Left renal pelvis (tissue), 4 donors: Measurements from ENCODE around the gene MYBPC1. TPM values are rescaled to one million over a fixed set of nuclear protein-coding genes. Genes with fewer than 3 reads are reported as not detected.
A peak's percentile ranks its signal among the peaks of the same experiment; 100 is the strongest.

Experiments
- DNase-seq, 4 donors: peaks; one replicate each; pipeline ENCODE4 v3.0.0-alpha.2; 2013; ENCODE audit warnings: low read depth in 4 of 4, low spot score in 3 of 4
- polyA plus RNA-seq, 4 donors: library from polyadenylated mRNA; unstranded; fragments of 120-200 nt; gene quantifications; one replicate each; pipeline ENCODE4 v1.2.1, GENCODE V29; 2013; ENCODE audit not compliant: insufficient read length in 4 of 4

Gene MYBPC1
- polyA plus RNA-seq, 4 donors, result 0.11 to 0.21 TPM; not detected in 2

- DNase-seq, result no peak
Observed at GRCh38 chr12:101690544-101691098, 95.8 kb downstream of the MYBPC1 start.

DNA sequence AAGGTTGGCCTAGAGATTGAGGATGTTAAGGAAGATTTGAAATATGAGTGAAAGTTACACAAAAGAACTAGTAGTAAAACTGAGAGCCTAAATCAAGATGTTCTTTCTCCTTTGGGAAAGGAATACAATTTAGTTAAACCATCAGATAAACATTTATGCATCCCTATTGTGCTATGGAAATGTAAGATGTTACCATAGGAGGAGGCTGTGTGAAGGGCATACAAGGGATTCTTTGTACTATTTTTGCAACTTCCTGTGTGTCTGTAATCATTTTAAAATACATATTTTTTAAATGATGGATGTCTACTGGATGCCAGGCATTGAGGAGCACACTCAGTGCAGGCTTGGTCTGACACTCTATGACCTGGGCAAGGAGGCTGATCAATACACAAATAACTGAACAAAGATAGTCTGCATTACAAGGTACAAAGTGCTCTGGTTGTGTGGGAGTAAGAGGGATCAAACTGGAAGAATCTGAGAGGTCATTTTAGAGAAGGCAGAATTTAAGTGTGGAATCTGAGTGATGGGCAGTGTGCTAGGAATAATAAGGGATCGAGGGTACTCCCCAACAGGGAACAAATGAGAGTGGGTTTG, 96.8 kb downstream of the MYBPC1 start:
- no peak for DNase-seq

GRCh38 chr12:101694297-101694848, 99.6 kb downstream of the MYBPC1 start:
- DNase-seq, result no peak

GRCh38 chr12:101694986-101695385, 100.2 kb downstream of the MYBPC1 start:
- no peak for DNase-seq

DNA sequence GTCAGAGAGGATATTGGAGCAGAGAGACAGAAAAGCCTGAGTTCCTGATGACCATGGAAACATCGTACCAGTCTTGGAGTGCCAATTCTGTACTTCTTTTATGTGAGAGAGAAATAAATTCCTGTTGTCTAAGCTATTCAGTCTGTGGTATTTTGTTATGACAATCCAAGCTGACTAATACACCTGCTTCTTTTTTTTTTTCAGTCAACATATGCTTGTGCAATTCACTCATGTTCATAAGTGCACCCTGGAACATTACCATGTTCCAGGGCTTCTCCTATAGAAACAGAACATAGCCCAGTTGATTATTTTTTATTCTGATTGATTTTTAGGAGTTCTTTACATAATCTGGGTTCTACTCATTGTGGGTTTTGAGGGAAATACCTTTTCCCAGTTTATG, 100.9 kb downstream of the MYBPC1 start:
- no peak for DNase-seq

DNA sequence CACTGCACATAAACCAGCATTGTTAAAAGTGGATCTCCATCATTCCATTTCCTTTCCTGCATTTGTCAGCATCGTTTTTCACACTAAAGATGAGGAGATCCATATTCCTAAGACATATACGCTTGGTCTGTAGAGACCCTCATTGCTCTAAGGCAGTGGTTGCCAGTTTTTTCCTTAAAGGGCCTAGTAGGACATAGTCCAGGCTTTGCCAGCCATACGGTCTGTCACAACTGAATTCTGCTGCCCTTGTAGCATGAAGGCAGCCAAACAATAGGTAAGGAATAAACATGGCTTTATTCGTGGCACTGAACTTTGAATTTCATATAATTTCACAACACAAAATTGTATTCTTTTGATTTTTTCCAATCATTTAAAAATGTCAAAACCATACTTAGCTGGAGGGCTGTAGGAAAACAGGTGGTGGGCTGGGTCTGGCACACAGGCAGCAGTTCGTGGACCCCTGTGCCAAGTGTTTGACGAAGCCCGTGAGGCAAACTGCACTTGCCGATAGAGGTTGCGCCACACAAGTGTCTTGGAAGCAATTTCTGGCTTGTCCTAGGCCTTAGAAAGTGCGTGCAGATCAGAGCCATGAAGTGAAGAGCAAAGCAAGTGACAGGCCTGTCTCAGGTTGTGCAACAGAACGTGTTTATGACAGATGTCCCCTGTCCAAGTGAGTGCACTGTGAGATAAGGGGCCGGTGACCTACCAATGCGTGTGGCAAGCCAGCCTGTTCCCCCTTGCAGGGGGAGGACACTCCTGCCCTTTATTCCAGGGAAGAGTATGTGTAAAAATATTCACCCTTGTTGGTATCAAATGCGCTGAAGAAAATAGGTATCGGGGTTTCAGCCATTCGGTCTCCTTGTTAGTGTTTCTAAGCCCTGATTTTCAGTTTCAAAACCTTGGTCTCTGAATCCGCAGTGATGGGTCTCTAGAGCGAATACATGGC, 101.8 kb downstream of the MYBPC1 start:
- no peak for DNase-seq

DNA sequence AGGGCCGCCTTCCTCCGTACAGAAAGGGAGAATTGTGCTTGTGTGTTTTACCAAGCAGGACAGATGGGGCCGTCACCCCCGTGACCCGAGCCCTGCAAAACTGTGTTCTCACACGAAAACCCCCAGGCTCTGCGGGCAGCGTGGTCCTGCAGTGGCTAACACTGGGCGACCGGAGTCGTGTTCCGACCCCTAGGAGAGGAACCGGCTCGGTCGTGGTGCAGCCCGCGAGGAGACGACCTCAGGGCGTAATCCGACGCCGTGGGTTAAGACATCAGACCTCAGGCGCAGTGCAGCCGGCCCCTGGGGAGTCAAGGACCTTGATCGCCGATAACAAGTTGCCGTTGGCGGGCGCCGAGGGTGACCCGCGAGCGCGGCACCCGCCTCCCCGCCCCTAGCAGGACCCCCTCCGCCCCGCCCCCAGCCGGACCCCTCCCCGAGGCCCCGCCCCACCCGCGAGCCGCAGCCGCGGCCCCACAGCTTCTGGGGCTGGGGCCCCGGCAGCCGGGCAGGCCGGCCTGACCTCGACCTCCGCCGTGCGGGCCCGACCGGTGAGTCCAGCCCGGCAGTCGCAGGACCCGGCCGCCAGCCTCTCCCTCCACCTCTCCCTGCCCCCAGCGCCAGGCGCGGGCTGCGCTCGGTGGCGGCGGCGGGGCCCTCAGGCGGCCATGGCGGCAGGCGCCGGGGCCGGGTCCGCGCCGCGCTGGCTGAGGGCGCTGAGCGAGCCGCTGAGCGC, 102.6 kb downstream of the MYBPC1 start, which contains the start of gene CHPT1:
Gene CHPT1, plus strand, starts transcription at position 444 of the 733 bp plus-strand sequence. Its CDS starts 222 bp downstream, at position 666.
- DNase-seq, result peak in 3 of 4 donors; percentile 32 to 33 (median 33)

DNA sequence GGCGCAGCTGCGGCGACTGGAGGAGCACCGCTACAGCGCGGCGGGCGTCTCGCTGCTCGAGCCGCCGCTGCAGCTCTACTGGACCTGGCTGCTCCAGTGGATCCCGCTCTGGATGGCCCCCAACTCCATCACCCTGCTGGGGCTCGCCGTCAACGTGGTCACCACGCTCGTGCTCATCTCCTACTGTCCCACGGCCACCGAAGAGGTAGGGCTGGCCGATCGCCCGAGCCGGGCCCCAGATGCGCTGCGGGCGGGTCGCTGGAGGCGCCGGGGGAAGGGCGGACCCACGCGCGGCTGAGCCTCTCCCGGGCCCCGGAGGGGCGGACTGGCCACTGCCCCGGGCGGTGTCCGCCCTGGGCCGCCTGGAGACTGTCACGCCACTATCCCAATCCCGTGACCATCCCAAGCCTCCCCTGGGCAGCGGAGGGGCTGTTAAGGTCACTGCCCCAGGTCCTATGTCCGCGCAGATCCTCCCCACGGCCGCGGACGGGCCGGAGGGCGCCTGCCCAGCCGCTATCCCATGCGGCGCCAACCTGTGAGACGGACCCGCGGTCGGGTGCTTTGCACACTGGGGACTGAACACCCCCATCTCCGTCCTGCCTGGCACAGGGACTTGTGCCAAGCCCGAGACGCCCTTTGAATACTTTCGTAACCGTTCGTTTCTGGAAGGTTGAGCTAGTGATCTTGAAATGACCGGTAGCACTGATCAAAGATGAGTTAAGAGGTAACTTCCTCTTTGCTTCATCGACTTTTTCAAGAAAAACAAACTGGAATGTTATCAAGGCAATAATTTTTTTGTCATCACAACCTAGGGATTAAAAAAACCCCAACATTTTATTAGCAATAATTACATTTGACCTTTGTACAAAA, 103.4 kb downstream of the MYBPC1 start:
- peak in 1 of 4 donors; percentile 27 for DNase-seq

DNA sequence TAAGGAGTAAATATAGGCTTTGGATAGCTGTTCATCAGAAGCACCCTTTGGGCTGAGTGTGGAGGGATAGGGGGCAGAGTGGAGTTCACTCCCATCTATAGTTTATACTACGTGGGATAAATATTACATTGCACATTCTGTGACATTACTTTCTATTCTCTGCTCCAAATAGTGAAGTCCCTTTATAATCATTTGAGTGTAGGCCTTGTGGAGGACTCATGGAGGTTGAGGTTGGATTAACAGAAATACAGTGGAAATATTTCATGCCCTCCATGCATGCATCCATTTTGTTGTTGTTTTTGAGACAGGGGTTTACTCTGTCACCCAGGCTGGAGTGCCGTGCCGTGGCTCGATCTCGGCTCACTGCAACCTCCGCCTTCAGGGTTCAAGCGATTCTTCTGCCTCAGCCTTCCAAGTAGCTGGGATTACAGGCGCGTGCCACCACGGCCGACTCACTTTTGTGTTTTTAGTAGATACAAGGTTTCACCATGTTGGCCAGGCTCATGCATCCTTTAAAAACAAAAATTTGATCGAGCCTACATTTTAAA, 104.1 kb downstream of the MYBPC1 start:
- peak in 1 of 4 donors; percentile 12 for DNase-seq

DNA sequence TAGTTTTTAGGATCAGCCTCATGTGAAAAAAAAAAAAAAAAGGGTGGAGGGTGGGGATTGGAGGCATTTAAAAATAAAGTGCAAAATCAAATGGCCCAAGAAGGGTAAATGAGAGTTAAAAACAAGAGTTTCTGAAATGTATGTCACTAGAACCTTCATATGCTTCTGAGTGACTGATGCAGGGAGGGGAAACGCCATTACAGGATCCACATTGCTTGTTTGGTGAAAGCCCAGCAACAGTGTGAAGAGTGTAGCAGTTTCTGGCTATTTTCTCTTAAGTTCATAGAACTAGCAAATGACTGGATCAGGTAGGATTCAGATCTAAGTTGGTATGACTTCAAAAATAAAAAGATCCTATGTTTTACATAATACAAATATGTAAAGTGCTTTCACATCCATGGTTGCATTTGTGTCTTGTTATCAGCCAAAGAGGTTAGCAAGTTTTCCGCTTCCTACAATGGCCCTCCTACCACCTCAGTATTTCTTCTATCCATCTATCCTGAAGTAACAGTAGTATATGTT, 105.6 kb downstream of the MYBPC1 start:
- DNase-seq, result no peak

DNA sequence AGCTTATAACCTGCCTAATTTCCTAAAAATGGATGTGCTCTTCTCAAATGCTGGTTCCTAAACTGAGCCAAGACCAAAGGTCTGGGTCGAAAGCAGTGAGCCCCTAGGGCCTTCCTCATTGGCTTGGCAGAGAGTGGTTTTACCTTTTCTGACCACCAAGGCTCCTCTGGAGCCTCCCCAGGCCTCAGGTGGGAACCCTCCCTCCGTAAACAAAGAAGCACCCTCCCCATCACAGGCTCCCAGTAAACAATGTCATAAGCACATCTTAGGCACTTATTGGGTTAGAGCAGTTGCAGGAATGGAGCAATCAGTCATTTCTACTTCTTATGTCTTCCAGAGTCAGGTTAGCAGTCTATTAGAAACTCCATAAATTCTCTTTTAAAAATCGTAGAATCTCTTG, 108.7 kb downstream of the MYBPC1 start:
- no peak for DNase-seq

DNA sequence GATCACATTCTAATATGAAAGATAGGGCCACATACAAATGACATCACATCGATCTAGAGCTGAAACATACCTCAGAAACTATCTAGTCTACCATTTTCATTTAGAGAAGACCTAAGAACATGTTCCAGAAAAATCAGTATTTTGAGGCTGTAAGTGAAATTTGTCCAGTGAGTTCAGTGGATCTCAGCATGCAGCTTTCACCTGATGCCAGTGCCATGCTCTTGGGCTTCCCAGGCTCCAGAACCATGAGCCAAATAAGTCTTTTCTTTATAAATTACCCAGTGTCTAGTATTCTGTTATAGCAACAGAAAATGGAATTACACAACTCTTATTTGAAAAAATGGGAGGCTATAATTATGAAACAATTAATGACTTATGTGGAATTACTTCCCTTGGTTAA, 111.6 kb downstream of the MYBPC1 start:
- DNase-seq, result no peak

DNA sequence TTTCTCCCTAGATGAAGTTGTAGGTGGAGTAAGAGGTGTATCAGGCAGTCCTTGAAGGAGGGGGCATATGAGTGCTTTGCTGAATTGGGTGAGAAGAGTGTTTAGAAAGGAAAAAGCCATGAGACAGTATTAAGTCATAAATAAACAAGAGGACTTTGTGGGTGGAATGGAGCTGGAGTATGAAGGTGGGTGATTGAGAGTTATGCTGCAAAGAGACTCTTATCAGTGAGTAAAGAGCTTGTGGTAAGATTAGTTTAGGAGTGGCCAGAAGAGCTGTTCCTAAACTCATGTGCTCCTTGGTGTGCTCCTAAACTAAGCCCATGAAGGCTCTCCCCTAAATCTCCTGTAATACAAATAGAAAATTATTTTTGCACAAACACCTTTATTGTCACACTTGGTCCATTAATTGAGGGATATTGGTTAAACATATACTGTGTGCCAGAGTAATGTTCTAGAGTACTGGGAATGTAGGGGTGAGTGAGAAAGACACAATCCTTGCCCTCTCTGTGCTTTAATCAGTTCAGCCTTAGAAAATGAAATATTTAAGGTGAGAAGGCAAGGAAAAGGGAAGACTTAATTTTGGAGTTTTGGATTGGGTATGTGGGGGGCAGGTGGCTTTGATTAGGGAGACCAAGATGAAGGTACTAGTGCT, 112.5 kb downstream of the MYBPC1 start:
- no peak for DNase-seq

DNA sequence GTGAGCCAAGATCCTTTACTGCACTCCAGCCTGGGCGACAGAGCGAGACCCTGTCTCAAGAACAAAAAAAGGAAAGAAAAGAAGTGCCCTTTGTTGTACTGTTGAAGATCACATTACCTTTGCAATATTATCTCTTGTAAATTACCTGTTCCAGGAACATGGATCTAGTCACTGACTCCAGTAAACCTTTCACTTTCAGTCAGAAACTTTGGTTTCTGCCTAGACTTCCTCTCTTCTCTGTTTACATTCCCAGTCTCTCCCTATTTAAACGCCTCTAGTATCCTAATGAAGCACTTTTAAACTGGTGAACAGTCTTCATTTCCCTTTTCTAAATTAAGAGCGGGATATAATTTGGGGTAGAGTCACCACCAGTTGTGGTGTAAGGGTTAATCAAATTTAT, 115.5 kb downstream of the MYBPC1 start:
- no peak for DNase-seq

- peak in 3 of 4 donors; percentile 31 to 37 (median 35) for DNase-seq
Observed at GRCh38 chr12:101713059-101713682, 118.4 kb downstream of the MYBPC1 start.

DNA sequence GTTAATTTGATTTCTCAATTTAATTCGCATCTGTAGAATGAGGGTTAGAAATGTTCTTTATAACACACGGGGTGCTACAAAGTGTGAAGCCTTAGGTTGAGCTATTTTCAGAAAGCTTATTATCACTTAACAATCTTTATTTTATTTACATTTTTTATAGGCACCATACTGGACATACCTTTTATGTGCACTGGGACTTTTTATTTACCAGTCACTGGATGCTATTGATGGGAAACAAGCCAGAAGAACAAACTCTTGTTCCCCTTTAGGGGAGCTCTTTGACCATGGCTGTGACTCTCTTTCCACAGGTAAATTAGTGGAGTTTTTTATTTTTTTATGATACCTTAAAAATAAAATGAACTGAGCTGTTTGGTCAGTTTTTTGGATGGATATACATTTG, 119.2 kb downstream of the MYBPC1 start:
- no peak for DNase-seq

DNA sequence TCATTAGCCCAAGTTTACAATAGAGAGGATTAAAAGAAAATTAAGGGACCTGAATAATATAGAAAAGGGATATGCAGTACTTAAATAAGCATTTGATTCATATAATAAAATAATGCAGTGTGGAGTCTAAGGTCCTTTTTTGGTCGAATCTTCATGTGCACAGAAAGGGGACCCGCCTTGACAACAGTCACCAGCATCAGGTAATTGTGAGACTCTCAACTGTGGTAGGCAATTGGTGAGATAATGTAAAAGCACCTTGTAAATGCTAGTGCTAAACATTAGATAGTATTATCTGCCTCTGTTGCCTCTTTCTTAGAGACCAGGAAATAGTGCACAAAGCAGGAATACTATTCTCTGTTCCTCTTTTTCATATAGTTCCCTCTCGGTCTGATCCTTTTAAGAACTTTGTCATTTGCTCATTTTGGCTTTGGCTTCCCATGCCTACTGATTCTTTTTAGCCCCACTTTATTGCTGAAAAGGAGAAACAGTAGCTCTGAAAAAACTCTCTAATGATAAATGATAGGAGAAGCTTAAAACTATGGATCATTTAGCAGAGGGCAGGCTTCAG, 120.2 kb downstream of the MYBPC1 start:
- no peak for DNase-seq

- DNase-seq, result no peak
Observed at GRCh38 chr12:101719566-101719965, 124.8 kb downstream of the MYBPC1 start.
